GM19438 (cell line): ENCODE data around the gene C16orf82.
"Not testable (repeated sequence)": the region's sequence is repeated elsewhere in the genome, so short reads cannot be mapped to it uniquely, and the experiment has no call there.

Experiments
- ATAC-seq: cut with Tn5 transposase; IDR thresholded peaks from one replicate; pipeline ENCODE4 v1.9.1; 2021; ENCODE audit warnings: low read depth; ENCODE audit not compliant: unreplicated experiment

C16orf82 gene

DNA sequence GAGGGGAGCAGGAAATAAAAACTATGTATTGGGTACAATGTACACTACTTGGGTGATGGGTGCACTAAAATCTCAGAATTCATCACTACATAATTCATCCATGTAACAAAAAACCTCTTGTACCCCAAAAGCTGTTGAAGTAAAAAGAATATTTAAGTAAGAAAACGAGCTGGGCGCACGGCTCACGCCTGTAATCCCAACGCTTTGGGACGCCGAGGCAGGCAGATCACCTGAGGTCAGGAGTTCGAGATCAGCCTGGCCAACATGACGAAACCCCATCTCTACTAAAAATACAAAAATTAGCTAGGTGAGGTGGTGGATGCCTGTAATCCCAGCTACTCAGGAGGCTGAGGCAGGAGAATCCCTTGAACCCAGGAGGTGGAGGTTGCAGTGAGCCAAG is 19.3 kb downstream of the C16orf82 start:
- not testable (repeated sequence) for ATAC-seq

DNA sequence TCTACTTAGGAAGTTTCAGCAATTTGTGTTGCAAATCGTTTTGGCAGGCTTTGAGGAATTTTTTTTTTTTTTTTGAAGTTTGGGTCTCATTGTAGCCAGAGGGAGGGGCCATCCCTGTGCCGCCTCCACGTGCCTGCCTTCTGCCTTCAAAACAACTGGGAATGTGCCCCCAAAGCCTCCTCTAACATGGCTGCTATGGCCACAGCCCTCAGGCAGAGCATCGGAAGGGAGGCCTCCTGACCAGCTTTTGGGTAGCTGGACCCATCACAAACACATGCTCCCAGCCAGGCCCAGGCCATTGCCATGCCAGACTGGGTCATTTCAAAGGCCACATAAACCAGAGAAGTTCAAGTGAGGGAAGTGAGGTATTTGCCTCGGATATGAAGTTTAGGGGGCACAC is 21.5 kb downstream of the C16orf82 start:
- ATAC-seq = no peak

DNA sequence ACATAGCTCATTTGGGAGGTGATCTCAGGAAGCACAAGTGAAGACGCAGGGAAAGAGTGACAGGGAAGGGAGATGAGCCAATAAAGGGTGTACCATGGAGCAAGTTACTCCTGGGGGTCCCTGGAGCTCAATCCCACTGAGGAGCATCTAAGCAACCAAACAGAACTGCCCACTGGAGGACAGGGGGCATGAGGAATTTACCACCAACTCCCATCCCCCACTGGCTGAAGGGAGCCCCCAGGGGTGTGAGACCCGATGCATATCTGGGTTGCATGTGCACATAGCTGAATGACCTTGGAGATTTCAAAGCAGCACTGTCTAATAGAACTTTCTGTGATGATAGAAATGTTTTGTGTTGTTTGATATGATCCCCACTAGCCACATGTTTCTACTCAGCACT is 29.6 kb downstream of the C16orf82 start:
- no peak for ATAC-seq

DNA sequence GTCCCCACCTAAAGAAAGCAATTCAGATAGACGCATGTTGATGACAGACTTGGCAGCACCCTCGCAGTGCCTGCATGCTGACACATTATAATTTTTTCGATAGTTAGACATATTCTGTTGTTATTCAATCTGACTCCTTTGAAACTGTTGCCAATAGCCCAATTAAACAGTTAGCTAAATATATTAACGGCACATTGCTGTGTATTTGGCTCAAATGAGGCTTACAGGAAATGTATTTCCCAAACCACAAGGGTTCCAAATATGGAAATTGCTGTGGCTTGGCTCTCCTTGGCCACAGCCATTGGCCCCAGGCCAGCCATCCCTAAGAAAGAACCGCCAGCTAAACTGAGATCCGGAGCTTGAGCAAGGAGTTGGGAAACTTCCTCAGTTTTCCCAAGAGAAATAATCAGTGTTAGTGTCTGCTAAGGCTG is 31.1 kb downstream of the C16orf82 start:
- ATAC-seq = no peak

DNA sequence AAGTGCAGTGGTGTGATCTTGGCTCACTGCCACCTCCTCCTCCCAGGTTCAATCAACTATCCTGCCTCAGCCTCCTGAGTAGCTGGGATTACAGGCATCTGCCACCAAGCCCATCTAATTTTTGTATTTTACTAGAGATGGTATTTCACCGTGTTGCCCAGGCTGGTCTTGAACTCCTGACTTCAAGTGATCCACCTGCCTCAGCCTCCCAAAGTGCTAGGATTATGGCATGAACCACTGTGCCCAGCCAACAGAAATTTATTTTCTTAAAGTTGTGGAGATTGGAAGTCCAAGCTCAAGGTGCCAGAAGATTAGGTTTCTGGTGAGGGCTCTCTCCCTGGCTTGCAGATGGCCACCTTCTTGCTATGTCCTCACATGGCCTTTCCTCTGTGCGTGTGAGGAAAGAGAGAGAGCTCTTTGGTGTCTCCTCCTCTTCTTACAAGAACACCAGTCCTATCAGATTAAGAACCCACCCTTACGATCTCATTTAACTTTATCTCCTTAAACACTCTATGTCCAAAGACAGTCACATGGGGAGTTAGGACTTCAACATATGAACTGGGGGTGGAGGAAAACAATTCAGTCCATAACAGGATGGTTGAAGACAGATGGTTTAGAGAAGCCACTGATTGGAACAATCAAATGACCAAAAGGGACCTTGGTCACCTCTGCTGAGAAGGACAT is 31.8 kb downstream of the C16orf82 start:
- no peak for ATAC-seq

DNA sequence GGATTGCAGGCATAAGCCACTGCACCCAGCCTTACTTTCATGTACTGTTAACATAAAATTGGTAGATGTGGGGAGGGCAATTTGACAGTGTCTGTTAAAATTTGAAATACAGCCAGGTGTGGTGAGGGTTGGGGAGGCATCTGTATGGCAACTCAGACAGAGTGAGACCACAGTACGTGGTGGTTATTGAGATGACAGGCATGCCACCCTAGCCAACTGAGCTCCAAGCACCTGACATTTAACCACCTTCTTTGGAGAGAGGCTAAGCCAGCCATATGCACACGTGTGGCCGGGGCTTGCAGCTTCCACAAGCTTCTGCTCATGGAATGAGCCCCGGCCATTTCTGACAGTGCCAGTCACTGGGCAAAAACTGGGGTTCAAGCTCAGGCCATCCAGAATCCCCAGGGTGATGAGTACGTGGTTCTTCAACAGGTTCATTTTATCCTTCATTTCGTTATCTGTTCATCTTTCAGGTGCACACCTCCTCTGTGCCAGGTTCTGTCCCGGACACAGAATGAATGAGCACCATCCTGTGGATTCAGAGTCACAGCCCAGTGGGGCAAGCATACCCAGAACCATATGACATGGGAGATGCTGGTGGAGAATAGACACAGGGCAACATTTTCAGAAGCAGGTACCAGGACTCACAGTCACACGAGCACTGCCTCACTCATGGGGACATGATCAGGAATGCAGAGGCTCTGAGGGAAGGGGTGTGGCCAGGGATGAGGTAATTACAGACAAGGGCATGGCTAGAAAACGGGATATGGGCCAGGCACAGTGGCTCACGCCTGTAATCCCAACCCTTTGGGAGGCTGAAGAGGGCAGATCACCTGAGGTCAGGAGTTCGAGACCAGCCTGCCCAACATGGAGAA is 36.2 kb downstream of the C16orf82 start:
- no peak for ATAC-seq

DNA sequence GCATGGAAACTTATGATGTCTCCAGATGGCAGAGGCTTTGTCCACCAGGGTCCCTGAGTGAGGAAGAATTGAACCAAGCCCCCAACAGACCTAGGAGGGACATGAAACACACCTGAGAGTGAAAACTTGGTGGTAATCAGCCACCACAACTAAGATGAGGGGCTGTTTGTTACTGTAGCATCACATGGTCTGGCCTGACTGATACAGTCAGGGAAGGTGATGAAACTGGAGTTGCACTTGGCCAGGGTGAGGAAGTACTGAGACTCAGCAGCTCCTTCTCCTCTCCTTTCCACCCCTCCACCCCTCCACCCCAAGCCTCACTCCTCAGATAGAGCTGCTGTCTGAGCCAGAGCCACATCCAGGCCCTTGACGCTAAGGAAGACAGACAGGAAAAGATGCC is 37.2 kb downstream of the C16orf82 start:
- no peak for ATAC-seq

DNA sequence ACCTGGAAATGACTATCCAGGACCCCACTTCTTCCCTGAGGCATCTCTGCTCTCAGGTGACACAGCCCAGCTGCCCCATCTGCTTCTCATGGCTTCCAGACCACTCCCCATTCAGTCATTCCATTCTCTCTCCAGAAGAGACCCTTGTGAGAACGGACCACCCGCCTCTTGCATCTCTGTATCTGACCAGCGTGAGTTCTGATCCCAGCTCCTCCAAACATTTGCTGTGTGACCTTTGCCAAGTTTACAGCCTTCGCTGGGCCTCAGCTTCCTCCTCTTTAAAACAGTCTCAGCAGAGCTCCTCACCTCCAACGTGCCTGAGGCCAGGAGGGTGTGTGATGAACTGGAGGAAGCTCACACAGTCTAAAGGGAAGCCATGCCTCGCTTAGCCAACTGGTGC is 39.6 kb downstream of the C16orf82 start:
- no peak for ATAC-seq

DNA sequence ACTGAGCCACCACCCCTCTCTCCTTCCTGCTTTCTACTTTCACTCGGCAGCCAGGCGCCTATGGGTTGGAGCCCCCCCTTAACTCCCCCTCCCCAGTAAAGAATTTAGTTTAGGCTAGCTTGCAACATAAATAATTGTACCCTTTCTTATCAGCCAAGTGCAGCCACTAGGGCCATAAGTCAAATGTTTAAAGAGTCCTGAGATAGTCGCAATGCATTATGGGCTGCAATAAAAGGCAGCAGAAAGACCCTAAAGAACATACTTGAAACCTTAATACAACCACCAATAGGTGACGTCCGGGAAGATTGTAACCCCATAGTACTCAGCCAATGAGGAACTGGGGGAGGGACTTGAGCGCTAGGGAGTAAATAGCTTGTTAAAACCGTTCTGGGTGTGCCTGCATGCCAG is 40.5 kb downstream of the C16orf82 start:
- ATAC-seq = no peak

DNA sequence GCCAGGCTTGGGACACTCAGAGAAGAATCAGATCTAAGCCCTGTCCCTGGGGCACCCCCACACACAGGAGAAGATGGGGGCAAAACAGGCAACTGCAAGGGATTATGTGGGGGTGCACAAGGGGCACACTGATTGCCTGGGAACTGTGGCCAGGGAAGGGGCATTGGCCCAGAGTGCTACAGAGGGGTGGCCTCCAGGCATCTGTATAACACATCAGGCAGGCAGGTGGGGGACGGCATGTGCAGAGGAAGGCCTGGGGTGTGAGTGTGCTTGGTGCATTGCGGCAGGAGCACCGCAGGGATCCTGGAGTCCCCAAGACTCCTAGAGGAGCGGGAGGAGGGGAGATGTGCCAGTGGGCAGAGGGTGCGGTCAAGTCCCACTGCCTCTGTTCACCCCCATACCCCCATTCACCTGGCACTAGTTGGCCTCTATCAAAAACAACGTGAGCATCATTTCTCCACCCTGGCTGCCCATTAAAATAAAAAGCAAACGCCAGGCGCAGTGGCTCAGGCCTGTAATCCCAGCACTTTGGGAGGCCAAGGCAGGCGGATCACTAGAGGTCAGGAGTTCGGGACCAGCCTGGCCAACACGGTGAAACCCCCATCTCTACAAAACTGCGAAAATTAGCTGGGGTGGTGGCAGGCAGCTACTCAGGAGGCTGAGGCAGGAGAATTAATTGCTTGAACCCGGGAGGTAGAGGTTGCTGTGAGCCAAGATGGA is 41.5 kb downstream of the C16orf82 start:
- ATAC-seq = no peak

DNA sequence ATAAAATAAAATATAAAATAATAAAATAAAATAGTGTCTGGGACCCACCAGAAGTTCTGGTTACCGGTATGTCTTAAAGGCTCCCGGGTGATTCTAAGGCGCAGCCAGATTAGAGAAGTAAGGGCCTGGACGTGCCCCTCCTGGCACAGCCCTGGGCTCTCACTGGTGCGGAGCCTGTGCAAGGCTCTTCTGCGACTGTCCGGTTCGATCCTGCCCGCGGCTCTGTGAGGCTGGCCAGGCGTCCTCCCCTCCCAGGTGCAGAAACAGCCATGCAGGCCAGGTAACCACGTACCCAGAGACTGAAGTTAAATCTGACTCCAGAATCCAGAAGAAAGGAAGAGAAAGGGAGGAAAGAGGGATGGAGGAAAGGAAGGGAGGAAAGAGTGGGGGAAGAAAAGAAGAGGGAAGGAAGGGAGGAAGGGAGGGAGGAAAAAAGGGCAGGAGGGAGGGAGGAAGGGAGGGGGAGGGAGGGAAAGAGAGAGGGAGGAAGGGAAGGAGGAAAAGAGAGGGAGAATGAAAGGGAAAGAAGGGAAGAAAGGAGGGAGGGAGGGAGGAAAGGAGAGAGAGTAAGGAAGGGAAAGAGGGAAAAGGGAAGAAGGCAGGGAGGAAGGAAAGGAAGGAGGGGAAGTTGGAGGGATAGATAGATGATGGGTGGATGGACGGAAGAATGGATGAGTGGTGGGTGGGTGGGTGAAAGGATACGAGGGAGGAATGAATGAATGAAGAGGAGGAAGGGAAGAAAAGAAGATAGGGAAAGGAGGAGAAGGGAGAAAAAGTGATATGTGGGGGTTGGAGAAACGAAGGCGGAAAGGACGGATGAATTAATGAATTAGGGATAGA is 42.3 kb downstream of the C16orf82 start:
- no peak for ATAC-seq

DNA sequence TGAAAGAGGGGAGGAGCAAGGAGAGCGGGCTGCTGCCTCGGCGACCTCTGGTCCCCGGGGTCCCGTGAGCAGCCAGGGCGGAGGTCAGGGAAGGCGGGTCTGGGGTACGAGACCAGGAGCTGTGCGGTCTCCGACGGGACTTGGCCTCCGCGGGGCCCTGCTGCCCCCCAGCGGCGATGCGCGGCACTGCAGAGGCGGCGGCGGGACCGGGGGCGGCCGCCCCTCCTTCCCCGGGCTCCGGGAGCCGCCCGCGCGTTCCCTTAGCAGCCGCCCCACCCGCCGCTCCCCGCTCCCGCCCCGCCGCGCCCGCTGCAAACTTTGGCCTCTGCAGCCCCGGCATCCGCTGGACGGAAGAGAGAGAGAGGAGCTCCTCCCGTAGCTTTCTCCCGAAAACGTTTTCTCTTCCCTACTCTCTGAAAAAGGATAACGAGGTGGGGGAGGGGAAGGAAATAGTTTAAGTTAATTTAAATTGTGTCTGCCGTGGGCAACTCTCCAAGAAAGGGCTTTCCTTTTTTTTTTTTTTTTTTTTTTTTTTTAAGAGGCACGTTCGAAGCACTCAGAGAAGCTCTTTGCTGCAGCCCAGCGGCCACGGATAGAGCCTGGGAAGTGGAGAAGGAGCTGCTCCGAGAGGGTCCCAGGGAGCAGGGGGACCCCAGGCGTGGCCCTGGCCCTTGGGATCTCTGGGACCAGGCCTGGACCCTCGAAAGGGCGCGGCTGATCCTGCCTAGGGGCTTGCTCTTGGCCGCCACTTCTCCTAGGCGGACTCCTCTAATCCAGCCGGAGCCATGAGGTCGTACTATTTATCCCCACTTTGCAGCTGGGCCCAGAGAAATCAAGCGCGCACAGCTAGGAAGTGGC is 43.2 kb downstream of the C16orf82 start:
- no peak for ATAC-seq

DNA sequence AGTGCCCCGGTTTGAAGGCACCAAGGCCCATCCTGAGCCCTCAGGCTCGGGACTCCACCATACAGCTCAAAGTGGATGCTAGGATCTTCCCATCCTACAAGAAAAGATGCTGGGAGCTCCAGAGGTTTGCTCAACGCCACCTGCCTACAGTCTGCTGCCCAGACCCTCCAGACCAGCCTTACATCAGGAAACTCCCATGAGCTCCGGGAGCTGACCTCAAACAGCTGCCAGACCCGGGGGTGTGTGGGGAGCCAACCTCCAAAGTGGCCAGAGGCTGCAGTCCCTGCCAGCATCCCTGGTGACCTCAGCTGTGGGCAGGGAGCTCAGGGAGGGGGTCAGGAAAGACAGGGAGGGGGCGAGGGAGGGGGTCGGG is 43.8 kb downstream of the C16orf82 start:
- no peak for ATAC-seq

DNA sequence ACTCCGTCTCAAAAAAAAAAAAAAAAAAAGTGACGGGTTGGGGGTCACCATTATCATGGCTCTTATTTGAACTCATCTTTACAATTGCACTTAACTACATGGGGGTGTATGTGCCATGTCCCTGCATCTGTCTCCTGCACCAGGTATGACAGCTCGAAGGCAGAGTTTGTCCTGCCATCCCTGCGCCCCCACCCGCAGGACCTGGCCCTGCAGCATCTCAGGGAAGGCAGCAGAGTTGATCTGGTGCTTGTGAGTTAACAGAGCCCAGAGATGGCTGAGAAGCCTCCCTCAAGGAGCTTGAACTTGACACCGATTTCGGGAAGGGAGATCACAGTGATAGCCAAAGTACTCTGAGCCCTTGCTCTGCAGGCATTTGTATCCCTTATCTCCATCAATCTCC is 44.8 kb downstream of the C16orf82 start:
- no peak for ATAC-seq

DNA sequence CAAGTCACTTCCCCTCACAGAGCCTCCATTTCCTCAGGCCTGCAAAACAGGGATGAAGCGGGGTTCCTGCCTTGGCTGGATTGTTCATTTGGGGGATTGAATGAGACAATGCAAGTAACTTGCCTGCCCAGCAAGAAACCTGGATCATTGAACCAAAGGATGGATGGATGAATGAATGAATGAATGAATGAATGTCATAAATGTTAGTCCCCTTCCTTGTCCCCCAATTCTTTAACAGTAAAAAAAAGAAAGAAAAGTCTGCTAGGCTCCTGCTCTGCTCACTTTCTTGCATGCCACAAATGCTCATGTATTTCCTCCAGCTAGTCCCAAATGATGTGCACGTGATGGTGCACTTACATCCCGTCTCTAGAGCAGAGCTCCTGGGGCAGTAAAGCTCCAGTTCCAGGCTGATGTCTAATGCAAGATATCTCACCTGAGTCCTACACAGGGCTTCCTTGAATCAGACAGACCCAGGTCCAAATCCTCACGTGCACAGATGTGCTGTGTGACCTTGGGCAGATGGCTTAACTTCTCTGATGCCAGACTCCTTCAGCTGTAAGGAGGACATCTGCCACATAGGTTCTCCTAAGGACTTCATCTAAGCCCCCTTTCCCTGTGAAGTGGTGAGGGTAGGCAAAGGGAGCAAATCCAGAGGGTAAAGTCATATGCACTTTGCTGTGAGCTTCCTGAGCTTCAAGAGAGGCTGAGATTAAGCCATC is 45.5 kb downstream of the C16orf82 start:
- no peak for ATAC-seq

DNA sequence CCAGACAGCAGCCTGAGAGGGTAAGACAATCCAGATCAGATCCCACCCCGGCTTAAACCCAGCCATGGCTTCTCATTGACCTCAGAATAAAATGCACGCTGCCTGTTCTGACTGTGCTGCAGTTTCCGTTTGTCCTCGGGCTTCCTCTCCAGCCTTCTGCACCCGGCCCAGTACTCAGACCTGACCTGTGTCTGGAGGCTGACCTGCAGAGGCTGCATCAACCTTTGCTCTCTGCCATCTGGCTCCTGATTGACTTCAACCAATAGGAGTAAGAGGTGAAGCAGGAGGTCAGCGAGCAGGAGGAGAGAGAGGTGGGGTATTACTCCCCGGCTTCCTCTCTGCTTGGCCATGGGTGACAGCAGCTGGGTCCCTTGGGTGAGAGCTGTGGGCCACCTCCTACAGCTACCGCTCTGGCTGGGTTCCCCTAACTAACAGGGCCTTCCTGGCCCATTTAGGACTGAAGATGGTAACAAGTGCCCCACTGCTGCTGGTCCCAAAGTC is 46.7 kb downstream of the C16orf82 start:
- ATAC-seq = peak; percentile 71

DNA sequence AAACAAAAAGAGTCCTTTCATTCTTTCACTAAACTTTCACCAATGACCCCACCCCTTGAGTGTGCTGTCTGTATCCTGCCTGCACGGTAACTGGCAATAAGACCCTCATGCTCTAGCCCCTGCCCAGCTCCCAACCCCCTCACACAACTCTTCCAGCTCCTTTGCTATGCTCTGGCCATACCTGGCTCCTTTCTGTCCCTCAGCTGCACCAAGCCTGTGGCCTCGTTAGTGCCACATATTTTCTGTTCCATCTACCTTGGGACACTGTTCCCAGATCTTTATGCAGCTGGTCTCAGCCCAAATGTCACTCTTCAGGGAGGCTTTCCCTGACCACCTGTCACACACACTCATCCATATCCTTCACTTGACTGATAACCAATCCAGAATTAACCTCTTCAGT is 47.3 kb downstream of the C16orf82 start:
- ATAC-seq = no peak

DNA sequence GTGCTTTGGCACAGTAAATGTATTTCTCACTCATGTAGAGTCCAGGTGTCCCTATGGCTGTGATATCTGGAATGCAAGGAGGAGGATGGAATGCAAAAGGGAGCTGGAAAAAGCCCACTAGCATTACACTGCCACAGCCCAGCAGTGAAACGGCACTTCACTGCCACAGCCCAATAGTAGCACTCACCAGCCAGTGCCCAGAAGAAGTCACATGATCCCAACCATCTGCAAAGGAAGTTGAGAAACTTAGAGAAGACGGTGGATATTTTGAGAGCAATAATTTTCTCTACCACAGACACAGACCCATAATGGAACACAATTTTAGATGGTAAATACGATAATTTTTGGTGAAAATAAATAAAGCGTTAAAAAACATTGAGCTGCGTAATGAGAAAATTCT is 51.8 kb downstream of the C16orf82 start:
- no peak for ATAC-seq
